Measurements from ENCODE around the gene KCNT2.

DNA sequence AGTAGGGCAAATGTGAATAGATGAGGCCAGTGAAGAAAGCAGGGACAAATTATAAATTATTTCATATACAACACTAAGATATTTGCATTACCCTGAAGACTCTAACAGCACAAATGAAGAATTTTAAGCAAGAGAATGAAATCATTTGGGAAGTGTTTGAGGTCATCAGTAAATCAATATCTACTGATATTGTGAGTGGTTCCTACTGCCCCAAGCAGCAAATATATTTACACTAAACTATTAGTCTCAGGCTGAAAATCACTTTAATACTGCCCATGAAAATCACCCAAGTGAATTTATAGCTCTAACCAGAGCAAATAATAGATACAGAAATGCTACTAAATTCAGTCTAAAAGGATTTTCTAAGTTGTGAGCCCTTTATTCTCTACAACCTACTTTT is 163.6 kb downstream of the KCNT2 start:
- TF ChIP-seq YY1 (IDR thresholded peaks at IDR 0.05; ENCODE audit: insufficient read depth, insufficient read length) (no peak), ZNF274 (IDR thresholded peaks at IDR 0.05; ENCODE audit: low read depth, low read length) (no peak), SUZ12 (IDR thresholded peaks at IDR 0.05; ENCODE audit: extremely low read depth, insufficient read depth, insufficient read length) (no peak)

Data from NT2/D1 (cell line).